ENCODE measurements around the gene TUFT1.

Gene TUFT1

DNA sequence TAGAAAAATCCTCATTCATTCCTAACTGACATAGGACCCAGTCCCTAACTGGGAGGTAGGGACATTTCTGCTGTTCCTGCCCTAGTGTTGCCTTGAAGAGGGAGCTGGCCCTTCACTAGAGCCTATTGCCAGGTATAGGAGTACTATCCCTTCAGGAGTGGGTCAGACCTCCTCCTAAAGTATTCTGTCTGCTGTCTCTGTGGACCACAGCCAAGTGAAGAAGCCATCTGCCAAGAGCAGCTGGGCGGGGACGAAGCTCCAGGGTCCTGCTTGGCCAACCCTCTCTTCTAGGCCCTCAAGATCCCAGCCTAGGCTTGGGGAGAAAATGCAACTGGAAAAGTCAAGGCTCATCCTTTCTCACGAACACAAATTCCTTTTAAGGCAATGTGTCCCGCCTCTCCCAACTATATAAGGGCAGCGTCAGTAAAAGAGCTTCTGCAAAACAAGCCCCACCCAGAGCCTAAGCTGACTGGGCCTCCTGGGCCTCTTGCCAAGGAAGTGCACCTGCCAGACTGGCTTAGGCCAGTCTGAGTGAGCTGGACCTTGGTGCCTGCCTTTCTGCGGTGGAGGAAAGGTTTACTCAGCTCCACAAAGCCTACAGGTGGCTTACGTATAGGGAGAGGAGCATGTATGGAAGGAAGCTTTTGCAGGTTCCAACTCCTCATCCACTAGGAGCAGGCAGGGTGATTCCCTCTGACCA lies 638 bp upstream of the TUFT1 start:
- no peak for DNase-seq

DNA sequence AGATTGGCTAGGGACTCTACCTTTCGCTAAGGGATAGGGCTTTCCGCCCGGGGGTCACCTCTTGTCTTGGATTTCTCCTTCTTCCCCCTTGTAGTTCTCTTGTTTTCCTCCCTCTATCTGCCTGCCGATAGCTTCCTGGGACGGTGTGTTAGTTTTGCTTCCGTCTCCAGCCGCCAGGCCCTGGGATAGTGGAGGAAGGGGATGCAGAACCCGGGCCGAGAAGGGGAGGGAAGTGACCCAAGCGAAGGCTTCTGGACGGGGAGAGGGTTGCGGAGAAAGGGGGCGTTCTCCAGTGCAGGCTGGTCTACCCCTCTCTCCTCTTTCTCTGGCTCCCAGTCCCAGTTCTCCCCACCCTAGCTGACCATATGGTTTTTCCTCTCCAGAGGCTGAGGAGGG lies 871 bp downstream of the TUFT1 start:
- DNase-seq, result peak; percentile 26 to 28

DNA sequence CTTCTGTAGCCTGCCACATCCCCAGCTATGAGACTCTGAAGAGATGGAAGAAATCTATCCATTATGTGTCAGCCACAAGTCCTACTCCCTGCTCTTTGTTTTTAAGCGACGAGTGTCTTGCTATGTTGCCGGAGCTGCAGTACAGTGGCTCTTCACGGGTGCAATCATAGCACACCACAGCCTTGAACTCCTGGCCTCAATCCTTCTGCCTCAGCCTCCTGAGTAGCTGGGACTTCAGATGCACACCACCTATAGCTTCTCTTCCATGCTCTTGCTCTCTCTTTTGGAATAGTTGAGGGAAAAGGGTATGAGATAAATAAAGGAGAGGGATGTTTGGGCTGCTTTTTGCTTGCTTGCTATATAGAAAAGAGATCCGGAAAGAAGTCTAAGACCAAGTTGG lies 1.6 kb downstream of the TUFT1 start:
- no peak for DNase-seq

DNA sequence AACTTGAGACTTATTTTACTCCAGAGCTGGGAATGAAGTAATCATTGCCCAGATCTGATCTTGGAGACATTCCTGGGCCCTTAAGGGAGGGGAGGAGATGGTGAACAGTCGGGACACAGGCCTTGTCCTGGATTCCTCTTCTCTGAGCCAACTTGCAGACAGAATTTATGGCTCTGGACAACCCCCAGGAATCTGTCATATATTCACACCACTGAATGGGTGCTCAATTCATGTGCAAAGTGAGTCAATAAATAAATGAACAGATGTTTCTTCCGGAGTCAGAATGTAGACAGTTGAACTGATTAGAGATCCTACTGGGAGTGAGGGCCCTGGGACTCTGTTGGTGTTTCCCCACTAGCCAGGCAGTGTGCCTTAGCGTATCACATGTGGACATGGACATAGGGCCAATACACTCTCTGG lies 2.6 kb downstream of the TUFT1 start:
- DNase-seq, result no peak

DNA sequence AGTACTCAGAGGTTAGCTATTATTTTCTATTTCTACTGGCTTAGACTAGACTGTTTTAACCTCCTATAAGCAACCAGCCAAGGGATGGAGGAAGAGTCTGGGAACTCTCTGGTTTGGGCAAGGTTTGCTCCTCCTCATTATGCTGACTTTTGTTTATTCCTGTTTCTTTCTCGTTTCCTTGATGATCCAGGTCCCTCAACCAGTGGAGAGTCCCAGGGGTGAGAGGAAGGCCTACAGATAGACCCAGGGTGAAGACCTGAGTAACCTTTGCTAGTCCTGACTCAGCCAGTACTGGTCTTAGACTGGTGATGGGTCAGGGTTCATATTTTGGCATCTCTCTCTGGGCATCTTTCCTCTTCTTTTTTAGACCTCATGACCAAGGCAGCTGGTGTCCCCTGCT lies 5.4 kb downstream of the TUFT1 start:
- no peak for DNase-seq

DNA sequence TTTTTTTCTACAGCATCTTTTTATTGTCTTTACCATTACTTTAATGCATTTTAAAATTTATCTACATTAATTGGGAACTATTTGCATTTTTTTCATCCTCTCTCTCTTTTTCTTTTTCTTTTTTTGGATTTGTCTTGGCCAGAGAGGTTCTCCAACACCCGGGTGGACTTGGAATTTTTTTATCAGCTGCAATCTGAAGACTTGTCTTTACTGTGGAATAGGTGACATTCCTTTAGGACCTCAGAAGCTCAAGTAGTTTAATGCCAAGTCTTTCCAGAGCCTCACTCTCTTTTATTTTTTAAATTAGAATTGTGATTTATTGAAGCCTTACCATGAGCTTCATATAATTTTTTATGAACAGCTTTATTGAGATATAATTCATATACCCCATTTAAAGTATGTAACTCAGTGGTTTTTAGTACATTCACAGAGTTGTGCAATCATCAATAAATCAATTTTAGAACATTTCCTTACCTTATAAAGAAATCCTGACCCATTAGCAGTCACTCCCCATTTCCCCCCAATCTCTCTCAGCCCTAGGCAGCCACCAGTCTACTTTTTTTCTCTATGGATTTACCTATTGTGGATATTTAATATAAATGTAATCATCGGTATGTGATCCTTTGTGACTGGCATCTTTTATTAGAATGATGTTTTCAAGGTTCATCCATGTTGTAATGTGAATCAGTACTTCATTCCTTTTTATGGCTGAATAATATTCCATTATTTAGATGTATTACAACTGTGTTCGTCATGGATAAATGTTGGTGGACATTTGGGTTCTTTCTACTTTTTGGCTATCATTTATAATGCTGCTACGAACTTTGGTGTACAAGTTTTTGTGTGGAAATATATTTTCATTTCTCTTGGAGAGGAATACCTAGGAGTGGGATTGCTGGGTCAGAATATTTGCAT lies 6.2 kb downstream of the TUFT1 start:
- DNase-seq, result no peak

DNA sequence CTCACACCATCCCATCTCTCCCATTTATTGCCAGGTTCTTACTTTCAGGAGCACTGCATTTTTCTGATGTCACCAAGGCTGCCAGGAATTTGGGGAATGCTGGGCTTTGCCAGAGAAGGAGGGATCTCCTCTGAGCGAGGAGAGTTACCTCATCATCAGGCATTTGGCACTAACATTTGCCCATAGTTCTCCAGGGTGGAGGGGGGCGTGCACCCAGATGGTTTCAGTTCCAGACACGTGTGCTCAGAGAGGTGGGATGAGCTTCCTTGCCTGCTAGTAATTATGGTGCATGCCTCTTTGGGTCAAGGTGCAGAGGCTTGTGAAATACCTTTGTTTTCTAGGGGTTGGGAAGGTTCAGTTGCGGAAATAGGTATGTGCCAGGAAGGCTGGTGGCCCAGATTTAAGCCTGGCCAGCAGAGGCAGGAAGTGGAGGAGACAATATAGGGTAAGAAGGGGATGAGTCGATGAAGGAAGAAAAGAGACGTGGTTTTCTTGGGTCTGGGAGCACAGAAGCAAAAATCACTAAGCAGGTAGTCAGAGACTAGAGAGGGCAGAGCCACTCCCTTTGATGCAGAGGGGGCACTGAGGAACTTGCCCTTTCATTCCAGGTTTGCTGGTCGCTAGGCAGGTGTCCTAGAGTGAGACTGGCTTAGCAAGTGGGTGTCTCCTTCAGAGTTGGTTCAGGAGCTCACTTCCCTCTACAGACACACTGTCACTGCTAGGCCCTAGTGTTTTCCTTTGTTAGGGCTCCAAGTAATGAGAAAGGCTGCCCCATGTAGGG lies 7.2 kb downstream of the TUFT1 start:
- no peak for DNase-seq

DNA sequence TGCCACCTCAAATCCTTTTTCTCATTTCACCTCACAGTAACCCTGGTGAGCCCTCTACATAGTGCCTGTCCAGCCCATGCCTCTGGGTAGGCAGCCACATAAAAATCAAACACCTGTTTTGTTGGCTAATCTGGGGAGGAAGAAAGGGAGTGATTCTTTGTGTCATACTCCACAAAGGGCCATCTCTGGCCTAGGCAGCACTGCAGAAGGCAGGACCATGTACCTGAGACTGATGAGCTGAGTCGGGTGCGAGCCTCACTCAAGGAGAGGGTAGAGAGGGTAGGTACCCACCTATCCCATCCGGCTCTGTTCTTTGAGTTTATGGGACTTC lies 7.8 kb downstream of the TUFT1 start:
- no peak for DNase-seq

DNA sequence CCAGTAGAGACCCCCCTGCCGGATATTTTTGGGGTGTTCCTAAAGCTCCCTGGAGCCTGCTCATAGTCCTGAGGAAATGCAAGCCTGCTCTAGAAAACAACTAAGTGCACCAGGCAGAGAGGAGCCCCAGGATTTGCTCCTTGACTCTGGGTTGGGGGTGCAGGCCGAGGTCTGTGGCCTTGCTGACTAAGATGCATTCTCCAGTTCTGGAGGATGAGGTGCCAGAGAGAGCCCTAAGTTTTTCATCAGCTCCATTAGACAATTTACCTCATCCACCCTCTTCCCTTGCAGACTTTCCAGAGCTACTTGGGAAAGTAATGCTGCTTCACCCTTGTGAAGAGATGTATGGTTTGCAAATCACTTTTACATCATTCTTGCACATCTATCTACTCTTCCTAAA lies 9.1 kb downstream of the TUFT1 start:
- no peak for DNase-seq

DNA sequence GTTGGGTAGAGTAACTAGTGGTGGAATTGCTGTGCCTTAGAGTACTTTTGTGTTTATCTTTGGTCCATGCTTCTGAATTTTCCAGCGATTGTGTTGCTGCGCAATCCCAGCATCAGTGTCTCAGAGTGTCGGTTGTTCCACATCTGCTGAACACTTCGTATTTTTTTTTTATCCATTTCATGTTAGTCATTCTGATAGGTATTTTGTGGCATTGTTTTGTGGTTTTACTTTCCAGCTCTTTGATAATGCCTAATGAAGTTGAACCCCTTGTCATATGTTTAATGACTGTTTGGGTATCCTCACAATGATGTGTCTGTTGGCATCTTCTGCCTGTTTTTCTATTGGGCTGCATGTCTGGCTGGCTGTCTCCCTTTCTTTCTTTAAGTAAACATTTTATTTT lies 13.6 kb downstream of the TUFT1 start:
- DNase-seq, result no peak

DNA sequence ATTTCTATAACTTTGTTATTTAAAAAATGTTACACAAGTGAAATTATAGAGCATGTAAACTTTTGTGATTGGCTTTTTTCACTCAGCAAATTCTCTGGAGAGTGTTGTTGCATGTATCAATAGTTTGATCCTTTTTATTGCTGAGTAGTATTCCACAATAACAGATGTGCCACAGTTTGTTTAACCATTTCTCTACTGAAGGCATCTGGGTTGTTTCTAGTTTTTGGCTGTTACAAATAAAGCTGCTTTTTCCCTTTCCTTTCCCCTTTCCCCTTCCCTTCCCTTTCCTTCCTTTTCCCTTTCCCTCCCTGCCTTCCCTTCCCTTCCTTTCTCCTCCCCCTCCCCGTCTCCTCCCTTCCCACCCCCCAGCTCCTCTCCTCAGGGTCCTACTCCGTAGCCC lies 15.9 kb downstream of the TUFT1 start:
- no peak for DNase-seq

DNA sequence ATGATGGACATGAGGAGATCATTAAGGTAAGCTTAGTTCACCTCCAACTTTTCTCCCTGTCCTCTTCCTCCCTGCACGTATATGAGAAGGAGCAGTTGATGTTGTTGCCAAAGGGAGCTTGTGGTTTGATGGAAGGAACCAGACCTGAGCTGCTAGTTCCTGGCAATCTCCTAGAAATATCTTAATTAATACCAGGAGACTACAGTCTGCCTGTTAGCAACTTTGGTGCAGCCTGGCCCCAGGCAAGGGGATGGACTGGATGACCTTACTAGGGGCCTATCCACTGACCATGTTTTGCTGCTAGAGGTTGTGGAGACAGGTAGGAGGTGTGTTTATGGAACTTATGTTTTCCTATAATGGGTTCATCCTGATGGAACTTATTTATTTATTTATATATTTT lies 22.6 kb downstream of the TUFT1 start:
- DNase-seq, result no peak

DNA sequence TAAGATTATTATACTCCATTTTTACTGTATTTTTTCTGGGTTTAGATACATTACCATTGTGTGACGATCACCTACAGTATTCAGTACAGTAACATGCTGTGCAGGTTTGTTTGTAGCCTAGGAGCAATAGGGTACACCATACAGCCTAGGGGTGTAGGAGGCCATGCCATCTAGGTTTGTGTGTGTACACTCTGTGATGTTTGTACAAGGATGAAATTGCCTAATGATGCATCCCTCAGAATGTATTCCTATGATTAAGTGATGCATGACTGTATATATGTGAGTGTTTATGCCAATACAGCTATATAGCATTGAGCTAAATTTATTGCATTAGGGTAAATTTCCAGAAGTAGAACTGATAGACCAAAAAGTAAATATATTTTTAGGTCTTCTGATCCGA lies 23.3 kb downstream of the TUFT1 start:
- no peak for DNase-seq

DNA sequence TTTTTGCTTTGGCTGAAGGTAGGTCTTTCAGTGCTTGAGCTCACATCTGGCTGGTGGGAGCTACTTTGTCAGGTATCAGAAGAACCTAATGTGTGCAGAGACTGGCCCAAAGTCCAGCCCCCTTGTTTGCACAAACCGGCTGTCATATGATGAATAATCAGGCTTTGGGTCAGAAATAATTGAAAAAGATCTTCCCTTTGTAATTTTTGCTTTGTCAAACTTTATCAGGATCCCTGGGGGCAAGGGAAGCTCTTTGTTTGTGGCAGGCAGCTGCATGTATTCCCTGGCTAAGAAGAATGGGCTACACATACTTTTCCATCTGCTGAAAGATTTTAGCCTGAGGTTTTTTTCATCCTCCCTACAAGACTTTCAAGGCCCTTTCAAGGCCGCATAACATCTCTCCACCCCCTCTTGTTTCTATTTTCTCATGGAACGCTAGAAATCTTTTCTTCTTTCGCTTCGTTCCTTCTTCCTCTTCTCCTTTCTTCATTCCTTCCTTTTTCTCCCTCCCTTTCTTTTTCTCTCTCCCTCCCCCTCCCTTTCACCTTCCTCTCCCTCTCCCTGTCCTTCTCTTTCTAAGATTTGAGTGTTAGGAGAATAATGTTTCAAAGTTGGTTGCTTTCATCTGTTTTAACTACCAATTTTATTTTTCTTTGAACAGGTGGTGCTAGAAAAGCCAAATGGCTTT lies 25.5 kb downstream of the TUFT1 start:
- no peak for DNase-seq

DNA sequence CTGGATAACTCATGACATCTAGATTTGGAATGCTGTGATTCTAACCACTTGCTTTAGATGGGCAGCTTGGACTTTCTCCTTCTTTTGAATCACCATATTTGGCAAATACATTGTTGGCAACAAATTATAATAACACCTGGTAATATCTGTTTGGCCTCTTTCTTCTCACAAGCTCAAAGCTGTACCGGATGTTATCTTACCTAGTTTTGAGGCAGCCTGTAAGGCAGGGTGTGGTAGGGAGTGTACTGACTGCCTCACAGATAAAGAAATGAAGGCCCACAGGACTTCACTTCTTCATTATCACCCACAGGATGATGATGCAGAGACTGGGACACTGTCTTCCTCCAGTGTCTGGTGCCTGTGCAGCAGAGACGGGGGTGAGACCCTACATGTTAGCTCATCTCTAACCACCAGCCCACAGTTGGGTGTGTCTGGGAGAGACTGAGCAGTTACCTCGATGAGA lies 28.5 kb downstream of the TUFT1 start:
- DNase-seq, result no peak

DNA sequence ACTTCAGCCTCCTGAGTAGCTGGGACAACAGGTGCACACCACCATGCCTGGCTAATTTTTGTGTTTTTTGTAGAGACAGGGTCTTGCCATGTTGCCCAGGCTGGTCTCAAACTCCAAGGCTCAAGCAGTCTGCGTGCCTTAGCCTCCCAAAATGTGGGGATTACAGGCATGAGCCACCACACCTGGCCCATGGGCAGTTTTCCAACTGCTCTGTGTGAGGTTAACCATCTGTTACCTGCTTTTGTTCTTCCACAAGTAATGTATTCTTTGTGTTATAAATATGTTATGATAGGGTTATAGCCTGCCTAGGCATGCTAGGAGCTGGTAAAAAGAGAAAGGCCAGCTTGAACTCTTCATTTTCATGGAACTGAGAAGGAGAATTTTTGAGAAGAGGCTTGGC lies 30.7 kb downstream of the TUFT1 start:
- DNase-seq, result no peak

DNA sequence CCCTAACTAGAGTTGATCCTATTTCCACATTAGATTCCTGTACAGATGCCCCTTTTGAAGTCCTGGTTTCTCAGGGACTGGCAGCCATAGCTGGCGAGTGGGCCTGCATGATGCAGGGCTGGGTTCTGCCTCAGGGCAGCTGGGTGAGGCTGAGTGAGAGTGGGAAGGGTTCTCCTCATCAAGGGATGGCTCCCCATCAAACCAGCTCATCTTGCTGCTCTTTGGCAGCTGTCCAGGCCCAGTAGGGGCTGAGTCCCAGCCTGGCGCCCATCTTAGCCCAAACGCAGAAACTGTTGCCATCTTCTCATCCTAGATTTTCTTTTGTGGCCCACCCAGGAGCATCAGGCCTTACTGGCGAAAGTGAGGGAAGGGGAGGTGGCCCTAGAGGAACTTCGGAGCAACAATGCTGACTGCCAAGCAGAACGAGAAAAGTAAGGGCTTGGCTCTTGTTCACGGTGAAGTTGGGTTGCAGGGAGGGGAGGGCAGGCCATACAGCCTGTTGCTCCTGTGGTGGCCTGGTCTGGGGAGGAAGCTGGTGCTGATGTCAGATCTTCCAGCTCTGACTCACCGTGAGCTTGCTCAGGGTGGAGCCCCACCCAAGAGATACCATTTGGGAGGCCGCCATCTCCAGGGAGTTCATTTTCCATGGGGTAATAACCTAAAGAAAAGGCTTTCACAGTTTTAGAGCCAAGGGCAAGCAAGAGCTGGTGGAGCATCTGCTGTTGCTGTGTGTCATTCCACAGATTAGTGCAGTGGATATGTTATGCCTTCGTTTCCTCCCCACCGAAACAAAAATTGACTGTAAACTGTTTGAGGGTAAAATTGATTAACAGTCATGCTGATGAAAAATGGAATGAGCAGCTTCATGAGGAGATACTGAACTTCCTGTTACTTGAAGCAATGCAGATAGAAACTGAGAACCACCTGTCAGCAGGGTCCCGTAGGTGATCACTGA lies 34.7 kb downstream of the TUFT1 start:
- peak; percentile 27 to 39 for DNase-seq

DNA sequence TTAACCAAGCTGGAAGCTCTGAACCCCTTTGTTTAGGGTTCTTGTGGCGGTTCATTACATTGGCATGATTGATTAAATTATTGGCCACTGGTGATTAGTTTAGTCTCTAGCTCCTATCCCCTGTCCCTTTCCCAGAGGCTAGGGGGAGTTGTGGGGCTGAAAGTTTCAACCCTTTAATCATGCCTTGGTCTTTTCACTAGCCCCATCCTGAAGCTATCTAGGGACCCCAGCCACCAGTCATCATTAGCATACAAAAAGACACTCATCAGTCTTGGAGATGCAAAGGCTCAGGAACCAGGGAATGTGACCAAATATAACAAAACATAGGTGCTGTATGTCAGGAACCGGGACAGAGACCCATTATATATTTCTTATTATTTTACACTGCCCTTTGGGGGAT lies 37.1 kb downstream of the TUFT1 start:
- DNase-seq, result no peak

DNA sequence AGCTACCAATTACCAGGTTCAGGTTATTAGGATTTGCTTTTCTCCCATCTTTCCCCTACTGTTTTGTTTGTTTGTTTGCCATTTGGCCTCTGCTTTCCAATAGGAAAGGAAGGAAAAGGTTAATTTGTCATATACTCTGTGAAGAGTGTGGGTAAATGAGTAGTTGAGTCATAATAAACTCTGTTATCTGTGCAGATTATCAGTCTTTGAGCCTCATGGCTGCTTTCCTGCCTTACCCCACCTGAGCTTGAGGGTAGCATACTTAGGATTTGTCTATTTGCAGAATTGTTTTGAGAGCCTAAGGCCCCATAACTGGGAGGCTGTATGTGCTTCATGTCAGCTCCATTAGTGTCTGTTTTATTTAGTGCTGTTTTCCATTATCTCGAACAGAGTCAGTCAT lies 38.8 kb downstream of the TUFT1 start:
- DNase-seq, result no peak

DNA sequence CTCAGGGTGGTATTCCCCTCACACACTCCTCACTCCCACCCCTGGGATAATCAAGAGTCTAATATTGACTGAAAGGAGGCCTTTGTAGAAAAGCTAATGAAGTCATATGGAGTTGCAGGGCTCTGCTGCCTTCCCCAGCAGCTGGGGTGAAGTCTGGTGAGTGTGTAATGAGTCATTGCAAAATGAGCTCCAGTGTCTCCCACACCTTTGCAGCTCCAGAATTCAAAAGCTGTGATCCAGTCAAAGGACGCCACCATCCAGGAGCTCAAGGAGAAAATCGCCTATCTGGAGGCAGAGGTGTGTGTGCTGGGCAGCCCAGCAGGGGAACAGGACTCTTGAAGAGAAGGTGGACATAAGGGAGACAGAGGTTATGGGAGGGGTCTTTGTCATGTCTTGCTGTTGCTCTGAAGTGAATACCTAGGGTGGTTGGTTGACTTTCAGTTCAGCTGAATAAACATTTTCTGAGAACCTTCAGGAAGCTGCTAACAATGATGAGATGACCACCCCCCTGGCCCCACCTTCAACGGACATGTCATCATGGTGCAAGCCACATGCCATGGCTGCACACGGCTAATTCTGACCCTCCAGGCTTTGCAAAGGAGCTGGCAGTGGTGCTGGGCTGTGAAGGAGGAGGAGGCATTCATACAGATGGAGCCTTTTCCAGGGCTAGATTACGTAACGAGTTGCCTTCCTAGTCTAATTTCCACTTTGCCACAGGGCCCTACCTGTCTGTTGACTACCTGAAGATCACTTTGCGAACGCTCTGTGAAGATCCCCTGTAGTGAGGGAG lies 39.5 kb downstream of the TUFT1 start:
- no peak for DNase-seq

DNA sequence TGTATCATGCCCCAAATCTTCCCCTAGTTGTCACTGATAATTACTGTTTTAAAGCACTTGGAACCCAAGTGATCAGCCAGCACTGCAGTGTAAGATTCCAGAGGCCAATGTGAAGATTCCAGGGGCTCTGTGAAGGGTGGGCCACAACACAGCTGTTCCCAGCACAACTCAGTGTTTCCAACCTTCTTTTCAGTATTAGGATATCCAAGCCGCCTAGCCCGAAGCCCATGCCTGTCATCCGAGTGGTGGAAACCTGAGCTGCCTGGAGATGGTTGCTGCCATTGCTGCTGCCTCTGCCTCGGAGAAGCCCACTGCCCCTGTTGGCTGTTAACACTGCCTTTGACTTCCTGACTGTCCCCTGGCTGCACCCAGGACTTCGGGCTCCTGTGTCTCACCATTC lies 41.3 kb downstream of the TUFT1 start:
- DNase-seq, result no peak

Measured in activated T-cell treated with anti-CD3 and anti-CD28 coated beads, Interleukin-2, amount 50 U/mL, for 48 hours (primary cell).